Skeletal muscle satellite cell (primary cell): Measurements from ENCODE around the gene ZBTB7A. TPM values are rescaled to one million over a fixed set of nuclear protein-coding genes. Genes with fewer than 3 reads are reported as not detected.

ENCODE experiments used
- H3K27me3 ChIP-seq: 2 replicates; pipeline ENCODE4 v1.7.0; 2013; ENCODE audit warnings: low read length; ENCODE audit not compliant: control insufficient read depth, insufficient read depth
- H3K36me3 ChIP-seq: 2 replicates; pipeline ENCODE4 v1.7.0; 2013; ENCODE audit warnings: mild to moderate bottlenecking, control low read depth, low read length; ENCODE audit not compliant: insufficient read depth
- H3K4me1 ChIP-seq: 2 replicates; pipeline ENCODE4 v1.7.0; 2013; ENCODE audit warnings: low read length; ENCODE audit not compliant: control insufficient read depth, insufficient read depth
- H3K4me2 ChIP-seq: 2 replicates; pipeline ENCODE4 v1.7.0; 2013; ENCODE audit warnings: mild to moderate bottlenecking, low read length
- H3K4me3 ChIP-seq: 2 replicates; pipeline ENCODE4 v1.7.0; 2013; ENCODE audit warnings: low read length
- H3K9ac ChIP-seq: 2 replicates; pipeline ENCODE4 v1.7.0; 2013; ENCODE audit warnings: mild to moderate bottlenecking, low read depth, low read length, moderate library complexity
- H3K9me3 ChIP-seq: replicated peaks from 2 replicates; pipeline ENCODE4 v1.7.0; 2013; ENCODE audit warnings: mild to moderate bottlenecking, control low read depth, low read length
- total RNA-seq: library from RNA; depleted of rRNA; stranded (reverse); fragments of >200 nt; gene quantifications from 2 replicates; pipeline ENCODE4 v1.2.3, GENCODE V29; 2012; rRNA removed

ZBTB7A gene
- total RNA-seq, result 34.0 and 36.7 TPM in 2 replicates

GRCh38 chr19:4066682-4067395 lies at the start of gene ZBTB7A:
TSS of gene ZBTB7A (minus strand) at chr19:4066899. CDS start at chr19:4055232, 11,667 bp downstream.
- Histone ChIP-seq H3K27me3 (no peaks in the 10 kb centered on the region), H3K9me3 (no peaks in the 10 kb centered on the region), H3K9ac (peak within 1 kb of the TSS; percentile 80), H3K4me2 (peak within 1 kb of the TSS; percentile 81), H3K4me1 (peaks cover 21% of the 10 kb centered on the region), H3K4me3 (peak within 1 kb of the TSS; percentile 83), H3K36me3 (peaks cover 18% of the 10 kb centered on the region)

GRCh38 chr19:4115818-4116385 lies 49.2 kb upstream of the ZBTB7A start:
- Histone ChIP-seq H3K9me3 (no peaks in the 10 kb centered on the region), H3K9ac (no peak overlapping the region), H3K27me3 (no peaks in the 10 kb centered on the region), H3K36me3 (peaks cover 66% of the 10 kb centered on the region), H3K4me3 (no peak overlapping the region), H3K4me2 (no peak overlapping the region), H3K4me1 (peaks cover 10% of the 10 kb centered on the region)

- Histone ChIP-seq H3K9ac (no peak overlapping the region), H3K4me3 (no peak overlapping the region), H3K9me3 (no peaks in the 10 kb centered on the region), H3K4me1 (peaks cover 3% of the 10 kb centered on the region), H3K27me3 (no peaks in the 10 kb centered on the region), H3K36me3 (peaks cover 72% of the 10 kb centered on the region), H3K4me2 (no peak overlapping the region)
Measured at GRCh38 chr19:4115050-4115817, 48.5 kb upstream of the ZBTB7A start.

GRCh38 chr19:4114181-4114580 lies 47.5 kb upstream of the ZBTB7A start:
- Histone ChIP-seq H3K4me1 (no peaks in the 10 kb centered on the region), H3K4me2 (no peak overlapping the region), H3K9ac (no peak overlapping the region), H3K27me3 (no peaks in the 10 kb centered on the region), H3K36me3 (peaks cover 73% of the 10 kb centered on the region), H3K4me3 (no peak overlapping the region), H3K9me3 (no peaks in the 10 kb centered on the region)

- Histone ChIP-seq H3K27me3 (no peaks in the 10 kb centered on the region), H3K9ac (no peak overlapping the region), H3K4me2 (no peak overlapping the region), H3K9me3 (no peaks in the 10 kb centered on the region), H3K4me1 (no peaks in the 10 kb centered on the region), H3K36me3 (peaks cover 77% of the 10 kb centered on the region), H3K4me3 (no peak overlapping the region)
Measured at GRCh38 chr19:4113398-4114088, 46.8 kb upstream of the ZBTB7A start.

- H3K4me1 ChIP-seq, result no peaks in the 10 kb centered on the region
- H3K27me3 ChIP-seq, result no peaks in the 10 kb centered on the region
- H3K4me3 ChIP-seq, result no peak overlapping the region
- H3K36me3 ChIP-seq, result peaks cover 77% of the 10 kb centered on the region
- H3K9me3 ChIP-seq, result no peaks in the 10 kb centered on the region
- H3K4me2 ChIP-seq, result no peak overlapping the region
- H3K9ac ChIP-seq, result no peak overlapping the region
Measured at GRCh38 chr19:4112367-4112766, 45.7 kb upstream of the ZBTB7A start.

- no peak overlapping the region for H3K9ac ChIP-seq
- H3K4me1 ChIP-seq, result peaks cover 13% of the 10 kb centered on the region
- no peak overlapping the region for H3K4me2 ChIP-seq
- peaks cover 69% of the 10 kb centered on the region for H3K36me3 ChIP-seq
- H3K4me3 ChIP-seq, result no peak overlapping the region
- no peaks in the 10 kb centered on the region for H3K9me3 ChIP-seq
- H3K27me3 ChIP-seq, result no peaks in the 10 kb centered on the region
Measured at GRCh38 chr19:4109626-4109945, 42.9 kb upstream of the ZBTB7A start.

- Histone ChIP-seq H3K9me3 (no peaks in the 10 kb centered on the region), H3K27me3 (no peaks in the 10 kb centered on the region), H3K4me3 (no peak overlapping the region), H3K36me3 (peaks cover 69% of the 10 kb centered on the region), H3K9ac (no peak overlapping the region), H3K4me2 (no peak overlapping the region), H3K4me1 (peaks cover 16% of the 10 kb centered on the region)
Measured at GRCh38 chr19:4108767-4109625, 42.3 kb upstream of the ZBTB7A start.

GRCh38 chr19:4103080-4103433 lies 36.4 kb upstream of the ZBTB7A start:
- peaks cover 77% of the 10 kb centered on the region for H3K36me3 ChIP-seq
- H3K27me3 ChIP-seq, result no peaks in the 10 kb centered on the region
- H3K9ac ChIP-seq, result no peak overlapping the region
- H3K4me1 ChIP-seq, result peaks cover 36% of the 10 kb centered on the region
- H3K4me2 ChIP-seq, result no peak overlapping the region
- H3K9me3 ChIP-seq, result no peaks in the 10 kb centered on the region
- no peak overlapping the region for H3K4me3 ChIP-seq

GRCh38 chr19:4102339-4103079 lies 35.8 kb upstream of the ZBTB7A start:
- Histone ChIP-seq H3K4me3 (no peak overlapping the region), H3K9ac (no peak overlapping the region), H3K36me3 (peaks cover 74% of the 10 kb centered on the region)

More at GRCh38 chr19:4102339-4103079, 35.8 kb upstream of the ZBTB7A start:
- Histone ChIP-seq H3K4me2 (no peak overlapping the region), H3K9me3 (no peaks in the 10 kb centered on the region), H3K4me1 (peaks cover 42% of the 10 kb centered on the region), H3K27me3 (no peaks in the 10 kb centered on the region)
